Fibroblast of lung (primary cell): ENCODE data around the gene CCDC12. TPM values are rescaled to one million over a fixed set of nuclear protein-coding genes. Genes with fewer than 3 reads are reported as not detected.

Experiments used
- DNase-seq, 2 donors: peaks; one replicate each; pipeline versions ENCODE4 v3.0.0 to v3.0.0-alpha.2; 2010; ENCODE audit warnings: low read depth in 2 of 2
- H2AFZ ChIP-seq: 2 replicates; pipeline ENCODE4 v1.5.1; 2012; ENCODE audit warnings: low read length, control low read depth, inconsistent platforms
- H3K27ac ChIP-seq: 2 replicates; pipeline ENCODE4 v1.5.1; 2011; ENCODE audit warnings: low read length, control low read depth; ENCODE audit not compliant: insufficient read depth
- H3K27me3 ChIP-seq: 2 replicates; pipeline ENCODE4 v1.5.1; 2011; ENCODE audit warnings: mild to moderate bottlenecking, low read length; ENCODE audit not compliant: control insufficient read depth, insufficient read depth
- H3K36me3 ChIP-seq: 2 replicates; pipeline ENCODE4 v1.5.1; 2011; ENCODE audit warnings: low read length; ENCODE audit not compliant: control insufficient read depth, insufficient read depth
- H3K4me1 ChIP-seq: 2 replicates; pipeline ENCODE4 v1.5.1; 2011; ENCODE audit warnings: low read length; ENCODE audit not compliant: control insufficient read depth, insufficient read depth; ENCODE audit errors: extremely low read depth
- H3K4me2 ChIP-seq: 2 replicates; pipeline ENCODE4 v1.5.1; 2011; ENCODE audit warnings: low read length, control low read depth; ENCODE audit not compliant: insufficient read depth; ENCODE audit errors: extremely low read depth
- H3K4me3 ChIP-seq, 4 experiments: fragments of 200-600 bp in 1 of 4; sonication (generic) in 1 of 4; replicated peaks in 1 of 4; 2 replicates each; pipeline ENCODE4 v1.5.1; 2011 to 2016; ENCODE audit warnings: low read length in 4 of 4, low read depth in 3 of 4, mild to moderate bottlenecking in 3 of 4, control low read depth in 2 of 4, inconsistent platforms in 1 of 4, mixed read lengths in 1 of 4; ENCODE audit not compliant: insufficient read depth in 1 of 4; ENCODE audit errors: control extremely low read depth in 1 of 4
- H3K79me2 ChIP-seq: 2 replicates; pipeline ENCODE4 v1.5.1; 2012; ENCODE audit warnings: mild to moderate bottlenecking, low read length, inconsistent platforms; ENCODE audit not compliant: control insufficient read depth, insufficient read depth
- H3K9ac ChIP-seq: 2 replicates; pipeline ENCODE4 v1.5.1; 2011; ENCODE audit warnings: mild to moderate bottlenecking, low read length, control low read depth; ENCODE audit not compliant: insufficient read depth
- H3K9me3 ChIP-seq: 2 replicates; pipeline ENCODE4 v1.5.1; 2012; ENCODE audit warnings: low read depth, low read length; ENCODE audit not compliant: control insufficient read depth, insufficient read depth
- H4K20me1 ChIP-seq: 2 replicates; pipeline ENCODE4 v1.5.1; 2011; ENCODE audit warnings: low read length; ENCODE audit not compliant: control insufficient read depth, insufficient read depth; ENCODE audit errors: extremely low read depth
- CTCF ChIP-seq, 2 donors: IDR thresholded peaks in 1 of 2; conservative IDR thresholded peaks in 1 of 2; 1 replicate in 1 of 2; 2 replicates in 1 of 2; pipeline ENCODE4 v1.5.1; 2011 to 2012; ENCODE audit warnings: low read length in 2 of 2, control low read depth in 1 of 2, inconsistent platforms in 1 of 2, low read depth in 1 of 2, mild to moderate bottlenecking in 1 of 2
- EZH2 ChIP-seq: IDR thresholded peaks from 2 replicates; pipeline ENCODE4 v1.5.1; 2012; ENCODE audit warnings: low read length, control low read depth, mild to moderate bottlenecking; ENCODE audit errors: missing control alignments
- polyA plus RNA-seq, 2 donors: library from polyadenylated mRNA; depleted of rRNA in 1 of 2; stranded (reverse) in 1 of 2; unstranded in 1 of 2; fragments of >200 nt; gene quantifications; 2 replicates each; pipeline ENCODE4 v1.2.1, GENCODE V29; 2011 to 2012; ENCODE audit warnings: missing spikeins in 1 of 2
- total RNA-seq: library from RNA; depleted of rRNA; stranded (reverse); fragments of >200 nt; gene quantifications from 2 replicates; pipeline ENCODE4 v1.2.1, GENCODE V29; 2014

The CCDC12 gene
- total and polyA plus RNA-seq, 2 donors (not counting 1 experiment from before 2014, with no cell fraction given): 28.0 to 29.2 TPM

GRCh38 chr3:46934498-46935167 is 41.9 kb downstream of the CCDC12 start:
- Histone ChIP-seq H3K27me3 (no peaks in the 10 kb centered on the region), H2AFZ (no peak overlapping the region), H3K27ac (peak overlapping the region; percentile 78), H3K4me1 (peaks cover 54% of the 10 kb centered on the region), H3K36me3 (peaks cover 4% of the 10 kb centered on the region), H3K4me2 (peak overlapping the region; percentile 58), H3K79me2 (peaks cover 45% of the 10 kb centered on the region), H3K4me3 (no peak overlapping the region), H3K9ac (no peak overlapping the region), H3K9me3 (no peaks in the 10 kb centered on the region), H4K20me1 (no peaks in the 10 kb centered on the region)
- peak in 1 of 2 donors; percentile 56 for DNase-seq
- TF ChIP-seq EZH2: no peak
- TF ChIP-seq CTCF (conservative IDR thresholded peaks at IDR 0.05 in 1 of 2, IDR thresholded peaks at IDR 0.05 in 1 of 2; ENCODE audit: low read depth in 1 of 2, low read length in 2 of 2): no peak

- peaks cover 49% of the 10 kb centered on the region for H3K79me2 ChIP-seq
- no peaks in the 10 kb centered on the region for H3K9me3 ChIP-seq
- H3K4me2 ChIP-seq: no peak overlapping the region
- peaks cover 5% of the 10 kb centered on the region for H3K36me3 ChIP-seq
- no peak for TF ChIP-seq EZH2
- no peak for TF ChIP-seq CTCF (conservative IDR thresholded peaks at IDR 0.05 in 1 of 2, IDR thresholded peaks at IDR 0.05 in 1 of 2; ENCODE audit: low read depth in 1 of 2, low read length in 2 of 2)
- H2AFZ ChIP-seq: no peak overlapping the region
- DNase-seq: no peak
- no peak overlapping the region for H3K9ac ChIP-seq
- H3K27me3 ChIP-seq: no peaks in the 10 kb centered on the region
- peaks cover 54% of the 10 kb centered on the region for H3K4me1 ChIP-seq
- H3K4me3 ChIP-seq: no peak overlapping the region
- H4K20me1 ChIP-seq: no peaks in the 10 kb centered on the region
- H3K27ac ChIP-seq: peak overlapping the region; percentile 78
Observed at GRCh38 chr3:46934072-46934471, 42.5 kb downstream of the CCDC12 start.

GRCh38 chr3:46933261-46933660 is 43.3 kb downstream of the CCDC12 start:
- H4K20me1 ChIP-seq: no peaks in the 10 kb centered on the region
- peaks cover 54% of the 10 kb centered on the region for H3K4me1 ChIP-seq
- peaks cover 49% of the 10 kb centered on the region for H3K79me2 ChIP-seq
- H3K27me3 ChIP-seq: no peaks in the 10 kb centered on the region
- no peak overlapping the region for H3K9ac ChIP-seq
- no peak overlapping the region for H2AFZ ChIP-seq
- no peak overlapping the region for H3K4me3 ChIP-seq
- DNase-seq: no peak
- H3K36me3 ChIP-seq: peaks cover 5% of the 10 kb centered on the region
- no peak overlapping the region for H3K27ac ChIP-seq
- TF ChIP-seq EZH2 (no peak), CTCF (conservative IDR thresholded peaks at IDR 0.05 in 1 of 2, IDR thresholded peaks at IDR 0.05 in 1 of 2; ENCODE audit: low read depth in 1 of 2, low read length in 2 of 2) (no peak)
- H3K4me2 ChIP-seq: no peak overlapping the region
- H3K9me3 ChIP-seq: no peaks in the 10 kb centered on the region
